ENCODE measurements around the gene CCDC106. TPM values are rescaled to one million over a fixed set of nuclear protein-coding genes. Genes with fewer than 3 reads are reported as not detected.

Gene CCDC106
- total RNA-seq, 1 experiment from 2014 or later, result 36.0 TPM

DNA sequence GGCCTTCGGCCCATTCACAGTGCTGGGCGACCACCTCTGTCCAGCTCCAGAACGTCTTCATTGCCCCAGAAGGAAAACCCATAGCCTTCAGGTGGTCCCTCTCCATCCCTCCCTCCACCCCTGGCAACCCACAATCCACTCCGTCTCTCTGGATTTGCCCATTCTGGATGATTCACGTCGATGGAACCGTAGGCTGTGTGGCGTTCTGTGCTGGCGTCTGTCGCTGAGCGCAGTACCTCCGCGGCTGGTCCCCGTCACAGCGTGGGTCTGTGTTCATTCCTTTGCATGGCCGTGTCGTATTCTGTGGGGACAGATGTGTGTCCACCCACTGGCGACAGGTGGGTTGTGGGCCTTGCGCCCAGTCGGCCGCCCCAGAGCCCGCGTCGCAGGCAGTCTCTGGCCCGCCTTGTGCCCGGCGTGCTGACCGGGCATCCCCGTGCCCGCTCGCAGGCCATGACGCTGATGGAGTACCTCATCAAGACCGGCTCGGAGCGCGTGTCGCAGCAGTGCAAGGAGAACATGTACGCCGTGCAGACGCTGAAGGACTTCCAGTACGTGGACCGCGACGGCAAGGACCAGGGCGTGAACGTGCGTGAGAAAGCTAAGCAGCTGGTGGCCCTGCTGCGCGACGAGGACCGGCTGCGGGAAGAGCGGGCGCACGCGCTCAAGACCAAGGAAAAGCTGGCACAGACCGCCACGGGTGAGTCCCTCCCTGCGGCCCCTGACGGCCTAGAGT is 37.1 kb downstream of the CCDC106 start:
- ChIA-PET CTCF (no interaction called here), POLR2A (ENCODE audit: unreplicated experiment) (no interaction called here)
- Histone ChIP-seq H3K27ac (ENCODE audit: low read length) (no peak overlapping the region), H3F3A (ENCODE audit: low read length, unreplicated experiment) (no peaks in the 10 kb centered on the region), H3K9me2 (replicated peaks; ENCODE audit: low read length) (no peaks in the 10 kb centered on the region), H3K9ac (ENCODE audit: low read length) (no peak overlapping the region), H3K36me3 (ENCODE audit: low read depth, low read length) (peaks cover 51% of the 10 kb centered on the region), H3K4me1 (ENCODE audit: insufficient read depth, low read length) (peaks cover 5% of the 10 kb centered on the region), H2AFZ (ENCODE audit: low read length) (no peak overlapping the region), H3K4me2 (ENCODE audit: low read length) (no peak overlapping the region), H3K9me3 (ENCODE audit: low read length) (no peaks in the 10 kb centered on the region), H4K20me1 (ENCODE audit: low read length) (peaks cover 37% of the 10 kb centered on the region), H3K4me3 (ENCODE audit: low read length) (no peak overlapping the region), H3K79me2 (ENCODE audit: low read length) (peaks cover 61% of the 10 kb centered on the region), H3K27me3 (ENCODE audit: low read length) (no peaks in the 10 kb centered on the region)
- ATAC-seq, result no peak
- no peak for TF ChIP-seq EZH2phosphoT487 (IDR thresholded peaks at IDR 0.05; ENCODE audit: borderline replicate concordance, low read length)
- no peak for TF ChIP-seq EZH2 (IDR thresholded peaks at IDR 0.05; ENCODE audit: low read length, unreplicated experiment)
- TF ChIP-seq, protein P1, sequence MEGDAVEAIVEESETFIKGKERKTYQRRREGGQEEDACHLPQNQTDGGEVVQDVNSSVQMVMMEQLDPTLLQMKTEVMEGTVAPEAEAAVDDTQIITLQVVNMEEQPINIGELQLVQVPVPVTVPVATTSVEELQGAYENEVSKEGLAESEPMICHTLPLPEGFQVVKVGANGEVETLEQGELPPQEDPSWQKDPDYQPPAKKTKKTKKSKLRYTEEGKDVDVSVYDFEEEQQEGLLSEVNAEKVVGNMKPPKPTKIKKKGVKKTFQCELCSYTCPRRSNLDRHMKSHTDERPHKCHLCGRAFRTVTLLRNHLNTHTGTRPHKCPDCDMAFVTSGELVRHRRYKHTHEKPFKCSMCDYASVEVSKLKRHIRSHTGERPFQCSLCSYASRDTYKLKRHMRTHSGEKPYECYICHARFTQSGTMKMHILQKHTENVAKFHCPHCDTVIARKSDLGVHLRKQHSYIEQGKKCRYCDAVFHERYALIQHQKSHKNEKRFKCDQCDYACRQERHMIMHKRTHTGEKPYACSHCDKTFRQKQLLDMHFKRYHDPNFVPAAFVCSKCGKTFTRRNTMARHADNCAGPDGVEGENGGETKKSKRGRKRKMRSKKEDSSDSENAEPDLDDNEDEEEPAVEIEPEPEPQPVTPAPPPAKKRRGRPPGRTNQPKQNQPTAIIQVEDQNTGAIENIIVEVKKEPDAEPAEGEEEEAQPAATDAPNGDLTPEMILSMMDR (conservative IDR thresholded peaks at IDR 0.05; ENCODE audit: low read depth, low read length), result no peak
- intact Hi-C loops (cut with micrococcal nuclease), result no loop called here
- no TSS peak for BruUV-seq (replicated peaks)
- DNase-seq, result no peak

DNA sequence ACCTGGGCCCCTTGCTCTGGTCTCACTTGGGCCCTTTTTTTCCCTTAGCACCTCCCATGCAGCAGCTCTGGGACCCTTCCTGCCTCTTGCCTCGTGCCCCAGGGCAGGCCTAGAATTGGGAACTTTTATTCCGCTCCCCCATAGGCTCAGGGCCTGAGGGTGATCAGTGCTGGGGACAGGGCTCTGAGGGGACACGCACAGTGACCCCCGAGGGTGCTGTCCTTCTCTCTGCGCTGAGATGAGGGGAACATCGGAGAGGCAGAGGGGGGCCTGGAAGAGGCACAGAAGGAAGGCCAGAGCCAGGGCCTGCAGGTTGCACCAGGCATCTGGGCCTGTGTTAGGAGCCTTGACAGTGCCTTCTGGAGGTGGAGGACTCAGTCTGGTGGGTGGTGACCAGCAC is 37.8 kb downstream of the CCDC106 start:
- no peaks in the 10 kb centered on the region for H3K4me1 ChIP-seq (ENCODE audit: insufficient read depth, low read length)
- H3K27me3 ChIP-seq (ENCODE audit: low read length), result no peaks in the 10 kb centered on the region
- no peaks in the 10 kb centered on the region for H3F3A ChIP-seq (ENCODE audit: low read length, unreplicated experiment)
- DNase-seq, result no peak
- no peak overlapping the region for H3K4me3 ChIP-seq (ENCODE audit: low read length)
- no peaks in the 10 kb centered on the region for H3K9me2 ChIP-seq (replicated peaks; ENCODE audit: low read length)
- ChIA-PET CTCF (no interaction called here), POLR2A (ENCODE audit: unreplicated experiment) (no interaction called here)
- intact Hi-C loops (cut with micrococcal nuclease), result no loop called here
- peaks cover 51% of the 10 kb centered on the region for H3K36me3 ChIP-seq (ENCODE audit: low read depth, low read length)
- no TSS peak for BruUV-seq (replicated peaks)
- H3K27ac ChIP-seq (ENCODE audit: low read length), result no peak overlapping the region
- peaks cover 55% of the 10 kb centered on the region for H3K79me2 ChIP-seq (ENCODE audit: low read length)
- H2AFZ ChIP-seq (ENCODE audit: low read length), result no peak overlapping the region
- H4K20me1 ChIP-seq (ENCODE audit: low read length), result peaks cover 31% of the 10 kb centered on the region
- no peak overlapping the region for H3K9ac ChIP-seq (ENCODE audit: low read length)
- ATAC-seq, result no peak
- no peak for TF ChIP-seq EZH2 (IDR thresholded peaks at IDR 0.05; ENCODE audit: low read length, unreplicated experiment)
- TF ChIP-seq, protein P1 (conservative IDR thresholded peaks at IDR 0.05; ENCODE audit: low read depth, low read length), result no peak
- H3K9me3 ChIP-seq (ENCODE audit: low read length), result no peaks in the 10 kb centered on the region
- no peak overlapping the region for H3K4me2 ChIP-seq (ENCODE audit: low read length)

DNA sequence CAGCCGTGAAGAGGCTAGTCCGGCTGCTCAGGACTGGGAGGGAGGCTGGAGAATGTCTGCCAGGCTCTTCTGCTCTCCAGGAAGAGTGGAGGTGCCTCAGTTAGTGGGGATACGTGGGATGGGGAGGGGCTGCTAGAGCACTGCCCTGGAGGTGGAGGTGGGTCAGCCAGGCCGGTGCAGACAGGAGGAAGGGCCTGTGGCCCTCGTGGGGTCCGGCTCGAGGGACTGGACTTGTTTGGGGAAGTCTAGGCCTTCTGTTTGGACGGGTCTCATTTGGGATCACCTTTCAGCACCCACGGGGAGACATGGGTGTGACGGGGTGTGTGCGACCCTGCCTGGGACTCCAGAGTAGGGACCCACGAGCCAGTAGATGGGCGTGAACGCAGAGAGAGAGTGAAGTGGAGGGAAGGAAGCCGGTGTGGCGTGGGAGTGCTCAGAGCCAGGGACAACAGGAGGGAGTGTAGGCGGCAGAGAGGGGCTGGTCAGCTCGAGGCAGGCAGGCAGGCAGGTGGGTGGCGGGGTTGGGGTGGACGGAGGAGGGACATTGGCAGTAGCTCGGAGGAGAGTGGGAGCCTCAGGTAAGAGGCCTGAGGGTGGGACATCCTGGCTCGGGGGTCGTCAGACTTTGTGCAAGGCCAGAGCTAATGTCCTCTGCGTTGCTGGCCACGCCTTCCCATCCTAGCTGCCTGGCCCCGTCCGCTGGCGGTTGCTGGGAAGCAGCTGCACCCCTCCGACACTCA is 38.5 kb downstream of the CCDC106 start:
- ATAC-seq (no peak), DNase-seq (no peak)
- Histone ChIP-seq H3K9me2 (replicated peaks; ENCODE audit: low read length) (no peaks in the 10 kb centered on the region), H3K4me1 (ENCODE audit: insufficient read depth, low read length) (no peaks in the 10 kb centered on the region), H3K27me3 (ENCODE audit: low read length) (no peaks in the 10 kb centered on the region), H2AFZ (ENCODE audit: low read length) (no peak overlapping the region), H3K4me3 (ENCODE audit: low read length) (no peak overlapping the region), H3K36me3 (ENCODE audit: low read depth, low read length) (peaks cover 48% of the 10 kb centered on the region), H3K4me2 (ENCODE audit: low read length) (no peak overlapping the region), H4K20me1 (ENCODE audit: low read length) (peaks cover 25% of the 10 kb centered on the region; the same call in 1 of the 2 replicates), H3K27ac (ENCODE audit: low read length) (no peak overlapping the region), H3K9me3 (ENCODE audit: low read length) (no peaks in the 10 kb centered on the region), H3K9ac (ENCODE audit: low read length) (no peak overlapping the region), H3K79me2 (ENCODE audit: low read length) (peaks cover 48% of the 10 kb centered on the region), H3F3A (ENCODE audit: low read length, unreplicated experiment) (no peaks in the 10 kb centered on the region)
- ChIA-PET CTCF (no interaction called here), POLR2A (ENCODE audit: unreplicated experiment) (no interaction called here)
- TF ChIP-seq EZH2phosphoT487 (IDR thresholded peaks at IDR 0.05; ENCODE audit: borderline replicate concordance, low read length), result no peak
- no peak for TF ChIP-seq EZH2 (IDR thresholded peaks at IDR 0.05; ENCODE audit: low read length, unreplicated experiment)
- TF ChIP-seq, protein P1 (conservative IDR thresholded peaks at IDR 0.05; ENCODE audit: low read depth, low read length), result no peak
- intact Hi-C loops (cut with micrococcal nuclease), result no loop called here
- no TSS peak for BruUV-seq (replicated peaks)
